OCI-LY7 (cell line): ENCODE data around the gene LY6G6D. TPM values are rescaled to one million over a fixed set of nuclear protein-coding genes. Genes with fewer than 3 reads are reported as not detected.
A peak's percentile ranks its signal among the peaks of the same experiment; 100 is the strongest.

Source experiments
- BruUV-seq: library from RNA; stranded (reverse); fragments of 400-500 nt; replicated peaks from 2 replicates; lab custom pipeline; 2021; lab: Mats Ljungman, UMichigan
- CTCF ChIA-PET: fragments of 300-600 bp; sonication (Branson Sonifier 250); formaldehyde crosslinking; loops from one replicate; lab custom pipeline; 2022; ENCODE audit warnings: antibody characterized with exemption; ENCODE audit not compliant: unreplicated experiment; lab: Charles Lee
- POLR2A ChIA-PET: fragments of 300-600 bp; sonication (Branson Sonifier 250); formaldehyde crosslinking; loops from one replicate; lab custom pipeline; 2022; ENCODE audit warnings: antibody characterized with exemption; lab: Charles Lee
- DNase-seq: peaks from one replicate; pipeline ENCODE4 v3.0.0-alpha.2; 2015; ENCODE audit warnings: low spot score
- H2AFZ ChIP-seq: fragments of 200-600 bp; sonication (generic), shearing (Covaris generic); 2 replicates; pipeline ENCODE4 v1.6.1; 2014; ENCODE audit warnings: mild to moderate bottlenecking, antibody characterized with exemption, low read length, moderate library complexity
- H3K27ac ChIP-seq: fragments of 200-600 bp; sonication (generic); 2 replicates; pipeline ENCODE4 v1.5.1; 2014; ENCODE audit warnings: mixed run types, low read depth, mild to moderate bottlenecking, moderate library complexity, low read length, inconsistent platforms; ENCODE audit not compliant: poor library complexity, severe bottlenecking
- H3K36me3 ChIP-seq: fragments of 200-600 bp; sonication (generic); 2 replicates; pipeline ENCODE4 v1.6.1; 2014; ENCODE audit warnings: mild to moderate bottlenecking, antibody characterized with exemption, low read length, moderate library complexity, mixed read lengths; ENCODE audit not compliant: insufficient read depth
- H3K4me1 ChIP-seq: fragments of 200-600 bp; sonication (generic); 2 replicates; pipeline ENCODE4 v1.5.1; 2014; ENCODE audit warnings: mild to moderate bottlenecking, low read length; ENCODE audit not compliant: insufficient read depth, poor library complexity, severe bottlenecking
- H3K4me2 ChIP-seq: fragments of 200-600 bp; sonication (generic); 2 replicates; pipeline ENCODE4 v1.6.1; 2014; ENCODE audit warnings: mild to moderate bottlenecking, low read length
- H3K4me3 ChIP-seq: fragments of 200-600 bp; sonication (generic); 2 replicates; pipeline ENCODE4 v1.5.1; 2014; ENCODE audit warnings: mild to moderate bottlenecking, low read depth, low read length; ENCODE audit not compliant: poor library complexity, severe bottlenecking
- H3K79me2 ChIP-seq: fragments of 200-600 bp; sonication (generic); 2 replicates; pipeline ENCODE4 v1.6.1; 2016; ENCODE audit warnings: low read depth, mild to moderate bottlenecking, low read length, moderate library complexity, mixed read lengths; ENCODE audit not compliant: insufficient read depth
- H3K9me2 ChIP-seq: fragments of 200-600 bp; sonication (generic); 2 replicates; pipeline ENCODE4 v1.6.1; 2016; ENCODE audit warnings: mild to moderate bottlenecking, low read length, mixed read lengths; ENCODE audit not compliant: insufficient read depth
- H3K9me3 ChIP-seq: fragments of 200-600 bp; sonication (generic); 2 replicates; pipeline ENCODE4 v1.6.1; 2014; ENCODE audit warnings: mild to moderate bottlenecking, mixed run types, low read length, mixed read lengths
- H4K20me1 ChIP-seq: fragments of 200-600 bp; sonication (generic); 2 replicates; pipeline ENCODE4 v1.6.1; 2014; ENCODE audit warnings: mild to moderate bottlenecking, antibody characterized with exemption, low read length, moderate library complexity, mixed read lengths; ENCODE audit not compliant: insufficient read depth
- EZH2phosphoT487 ChIP-seq: fragments of 200-600 bp; sonication (generic); IDR thresholded peaks from 2 replicates; pipeline ENCODE4 v1.6.1; 2018; ENCODE audit warnings: low read depth, borderline replicate concordance, mild to moderate bottlenecking, mixed run types, antibody characterized with exemption, low read length, moderate library complexity, mixed read lengths
- intact Hi-C: fragments of 100-400 bp; cut with micrococcal nuclease; formaldehyde crosslinking; loops from one replicate; pipeline ENCODE4 v1.10.0; 2022; ENCODE audit not compliant: unreplicated experiment
- microRNA-seq: library from miRNA; unstranded; fragments of <30 nt; microRNA quantifications from one replicate; pipeline ENCODE4 v1.2.0, GENCODE V29; 2022; ENCODE audit warnings: borderline replicate concordance
- small RNA-seq: library from RNA; depleted of rRNA; stranded (forward); fragments of <200 nt; gene quantifications from one replicate; pipeline ENCODE3, GENCODE V24; 2014
- total RNA-seq, 2 experiments: library from RNA; depleted of rRNA in 1 of 2; stranded (reverse); fragments of >200 nt in 1 of 2; shearing (Covaris generic) in 1 of 2; gene quantifications; 2 replicates each; pipeline ENCODE4 v1.2.3, GENCODE V29; 2014 to 2022
- TF ChIP-seq, protein P1 (sequence below): fragments of 200-600 bp; sonication (generic); conservative IDR thresholded peaks from 2 replicates; pipeline ENCODE4 v1.5.1; 2014; ENCODE audit warnings: mild to moderate bottlenecking, antibody characterized with exemption, low read length, moderate library complexity, mixed read lengths

LY6G6D gene
- total RNA-seq, 2 experiments from 2014 or later: not detected

DNA sequence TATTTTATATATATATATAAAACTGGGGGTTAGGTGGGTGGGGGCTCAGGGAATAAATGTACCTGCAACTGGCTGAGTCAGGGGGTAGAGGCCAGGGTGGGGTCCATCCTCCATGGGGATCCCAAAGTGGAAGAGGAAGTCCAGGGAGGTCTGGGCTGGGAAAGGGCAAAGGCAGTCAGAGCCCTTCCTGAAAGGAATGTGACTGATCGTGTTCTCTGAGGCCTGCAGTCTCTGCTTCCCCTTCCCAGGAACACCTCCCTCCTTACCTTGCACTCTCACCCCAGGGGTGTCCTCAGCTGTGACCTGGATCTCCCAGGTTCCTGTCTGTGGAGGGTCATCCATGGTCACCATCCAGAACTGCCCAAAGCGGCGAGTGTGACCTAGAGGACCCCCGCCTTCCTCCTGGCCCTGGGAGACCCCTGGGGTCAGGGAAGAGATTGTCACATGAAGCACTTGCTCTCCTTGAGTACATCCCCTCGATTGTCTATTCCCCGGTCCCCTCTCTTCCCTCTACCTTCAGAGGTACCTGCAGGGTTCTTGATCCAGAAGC is 52.0 kb downstream of the LY6G6D start:
- no TSS peak for BruUV-seq
- ChIA-PET POLR2A (no interaction called here), CTCF (no interaction called here)

More for the DNA sequence above, 52.0 kb downstream of the LY6G6D start:
- H3K9me3 ChIP-seq: no peaks in the 10 kb centered on the region
- no peaks in the 10 kb centered on the region for H3K79me2 ChIP-seq
- H3K4me1 ChIP-seq: no peaks in the 10 kb centered on the region
- no peaks in the 10 kb centered on the region for H4K20me1 ChIP-seq
- intact Hi-C loops: no loop called here
- no peak overlapping the region for H3K4me2 ChIP-seq
- H3K27ac ChIP-seq: no peak overlapping the region
- TF ChIP-seq, protein P1, sequence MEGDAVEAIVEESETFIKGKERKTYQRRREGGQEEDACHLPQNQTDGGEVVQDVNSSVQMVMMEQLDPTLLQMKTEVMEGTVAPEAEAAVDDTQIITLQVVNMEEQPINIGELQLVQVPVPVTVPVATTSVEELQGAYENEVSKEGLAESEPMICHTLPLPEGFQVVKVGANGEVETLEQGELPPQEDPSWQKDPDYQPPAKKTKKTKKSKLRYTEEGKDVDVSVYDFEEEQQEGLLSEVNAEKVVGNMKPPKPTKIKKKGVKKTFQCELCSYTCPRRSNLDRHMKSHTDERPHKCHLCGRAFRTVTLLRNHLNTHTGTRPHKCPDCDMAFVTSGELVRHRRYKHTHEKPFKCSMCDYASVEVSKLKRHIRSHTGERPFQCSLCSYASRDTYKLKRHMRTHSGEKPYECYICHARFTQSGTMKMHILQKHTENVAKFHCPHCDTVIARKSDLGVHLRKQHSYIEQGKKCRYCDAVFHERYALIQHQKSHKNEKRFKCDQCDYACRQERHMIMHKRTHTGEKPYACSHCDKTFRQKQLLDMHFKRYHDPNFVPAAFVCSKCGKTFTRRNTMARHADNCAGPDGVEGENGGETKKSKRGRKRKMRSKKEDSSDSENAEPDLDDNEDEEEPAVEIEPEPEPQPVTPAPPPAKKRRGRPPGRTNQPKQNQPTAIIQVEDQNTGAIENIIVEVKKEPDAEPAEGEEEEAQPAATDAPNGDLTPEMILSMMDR: no peak
- no peak for TF ChIP-seq EZH2phosphoT487
- H2AFZ ChIP-seq: no peak overlapping the region
- H3K9me2 ChIP-seq: no peaks in the 10 kb centered on the region
- no peak for DNase-seq
- H3K36me3 ChIP-seq: peaks cover 38% of the 10 kb centered on the region
- H3K4me3 ChIP-seq: no peak overlapping the region

Small RNA genes lying within 50 kb of the gene (microRNA-seq; reads per million reads assigned to microRNA genes)
- gene MIR4646: 7.6 reads per million, percentile 5 among the genes with 10 or more reads in this experiment

Small RNA genes lying within 50 kb of the gene (small RNA-seq; reads per million reads assigned to genes)
- gene LY6G6D (not detected), gene MIR4646 (not detected), gene MSH5-SAPCD1 (not detected), gene RNU6-850P (not detected), gene SAPCD1 (not detected)

Other genes starting within 250 kb of the LY6G6D start
Only the 30 nearest of the 41 such genes appear.
- gene LTA, start 143.1 kb upstream of the LY6G6D start, total RNA-seq (2014; rRNA removed; shearing (Covaris generic)): 0.98 and 1.1 TPM in 2 replicates
- gene LTA, start 143.1 kb upstream of the LY6G6D start, total RNA-seq (2022): 4.1 and 4.3 TPM in 2 replicates
- 1.7 and 3.5 TPM in 2 replicates for gene TNF, start 139.8 kb upstream of the LY6G6D start, total RNA-seq (2014; rRNA removed; shearing (Covaris generic))
- gene TNF, start 139.8 kb upstream of the LY6G6D start, total RNA-seq (2022): 2.5 TPM in 2 replicates
- 36.5 and 46.8 TPM in 2 replicates for gene LTB, start 132.9 kb upstream of the LY6G6D start, total RNA-seq (2014; rRNA removed; shearing (Covaris generic))
- gene LTB, start 132.9 kb upstream of the LY6G6D start, total RNA-seq (2022): 36.9 and 39.2 TPM in 2 replicates
- gene LST1, start 129.1 kb upstream of the LY6G6D start, total RNA-seq (2014; rRNA removed; shearing (Covaris generic)): 1.2 and 3.0 TPM in 2 replicates
- gene LST1, start 129.1 kb upstream of the LY6G6D start, total RNA-seq (2022): 4.2 and 4.9 TPM in 2 replicates
- gene NCR3, start 122.3 kb upstream of the LY6G6D start, total RNA-seq (2014; rRNA removed; shearing (Covaris generic)): 1.6 TPM in 1 of 2 replicates, not detected in the other
- 0.74 and 2.0 TPM in 2 replicates for gene NCR3, start 122.3 kb upstream of the LY6G6D start, total RNA-seq (2022)
- gene AIF1, start 100.1 kb upstream of the LY6G6D start, total RNA-seq (2014; rRNA removed; shearing (Covaris generic)): 15.3 and 22.0 TPM in 2 replicates
- gene AIF1, start 100.1 kb upstream of the LY6G6D start, total RNA-seq (2022): 16.3 and 17.2 TPM in 2 replicates
- 113 and 156 TPM in 2 replicates for gene PRRC2A, start 94.6 kb upstream of the LY6G6D start, total RNA-seq (2014; rRNA removed; shearing (Covaris generic))
- gene PRRC2A, start 94.6 kb upstream of the LY6G6D start, total RNA-seq (2022): 355 and 379 TPM in 2 replicates
- 191 and 233 TPM in 2 replicates for gene BAG6, start 62.7 kb upstream of the LY6G6D start, total RNA-seq (2014; rRNA removed; shearing (Covaris generic))
- 320 and 323 TPM in 2 replicates for gene BAG6, start 62.7 kb upstream of the LY6G6D start, total RNA-seq (2022)
- gene APOM, start 59.5 kb upstream of the LY6G6D start, total RNA-seq (2014; rRNA removed; shearing (Covaris generic)): 0.13 and 1.5 TPM in 2 replicates
- gene APOM, start 59.5 kb upstream of the LY6G6D start, total RNA-seq (2022): 2.1 and 3.6 TPM in 2 replicates
- gene C6orf47, start 54.6 kb upstream of the LY6G6D start, total RNA-seq (2014; rRNA removed; shearing (Covaris generic)): 17.5 and 18.5 TPM in 2 replicates
- gene C6orf47, start 54.6 kb upstream of the LY6G6D start, total RNA-seq (2022): 16.7 and 17.4 TPM in 2 replicates
- 34.3 and 50.9 TPM in 2 replicates for gene GPANK1, start 50.4 kb upstream of the LY6G6D start, total RNA-seq (2014; rRNA removed; shearing (Covaris generic))
- gene GPANK1, start 50.4 kb upstream of the LY6G6D start, total RNA-seq (2022): 38.8 and 40.7 TPM in 2 replicates
- gene CSNK2B, start 49.3 kb upstream of the LY6G6D start, total RNA-seq (2014; rRNA removed; shearing (Covaris generic)): 207 and 230 TPM in 2 replicates
- gene CSNK2B, start 49.3 kb upstream of the LY6G6D start, total RNA-seq (2022): 245 and 254 TPM in 2 replicates
- 12.3 and 15.9 TPM in 2 replicates for gene LY6G5B, start 45.4 kb upstream of the LY6G6D start, total RNA-seq (2014; rRNA removed; shearing (Covaris generic))
- gene LY6G5B, start 45.4 kb upstream of the LY6G6D start, total RNA-seq (2022): 28.7 and 32.0 TPM in 2 replicates
- gene LY6G5C, start 34.3 kb upstream of the LY6G6D start, total RNA-seq (2014; rRNA removed; shearing (Covaris generic)): 1.6 and 1.8 TPM in 2 replicates
- gene LY6G5C, start 34.3 kb upstream of the LY6G6D start, total RNA-seq (2022): 2.5 and 3.5 TPM in 2 replicates
- 28.6 and 34.8 TPM in 2 replicates for gene ABHD16A, start 12.0 kb upstream of the LY6G6D start, total RNA-seq (2014; rRNA removed; shearing (Covaris generic))
- gene ABHD16A, start 12.0 kb upstream of the LY6G6D start, total RNA-seq (2022): 32.7 and 35.2 TPM in 2 replicates
- gene LY6G6F, start 8.5 kb upstream of the LY6G6D start, total RNA-seq (2014; rRNA removed; shearing (Covaris generic)): not detected in 2 replicates
- gene LY6G6F, start 8.5 kb upstream of the LY6G6D start, total RNA-seq (2022): not detected in 2 replicates
- not detected in 2 replicates for gene LY6G6C, start 6.4 kb downstream of the LY6G6D start, total RNA-seq (2014; rRNA removed; shearing (Covaris generic))
- gene LY6G6C, start 6.4 kb downstream of the LY6G6D start, total RNA-seq (2022): not detected in 2 replicates
- not detected in 2 replicates for gene MPIG6B, start 8.0 kb downstream of the LY6G6D start, total RNA-seq (2014; rRNA removed; shearing (Covaris generic))
- not detected in 2 replicates for gene MPIG6B, start 8.0 kb downstream of the LY6G6D start, total RNA-seq (2022)
- 14.0 and 20.6 TPM in 2 replicates for gene DDAH2, start 14.0 kb downstream of the LY6G6D start, total RNA-seq (2014; rRNA removed; shearing (Covaris generic))
- gene DDAH2, start 14.0 kb downstream of the LY6G6D start, total RNA-seq (2022): 20.4 and 26.4 TPM in 2 replicates
- 376 and 413 TPM in 2 replicates for gene CLIC1, start 21.2 kb downstream of the LY6G6D start, total RNA-seq (2014; rRNA removed; shearing (Covaris generic))
- 314 and 318 TPM in 2 replicates for gene CLIC1, start 21.2 kb downstream of the LY6G6D start, total RNA-seq (2022)
- 104 and 108 TPM in 2 replicates for gene MSH5, start 24.7 kb downstream of the LY6G6D start, total RNA-seq (2014; rRNA removed; shearing (Covaris generic))
- gene MSH5, start 24.7 kb downstream of the LY6G6D start, total RNA-seq (2022): 218 and 258 TPM in 2 replicates
- 31.3 and 47.1 TPM in 2 replicates for gene SAPCD1, start 47.3 kb downstream of the LY6G6D start, total RNA-seq (2014; rRNA removed; shearing (Covaris generic))
- 53.5 and 66.8 TPM in 2 replicates for gene SAPCD1, start 47.3 kb downstream of the LY6G6D start, total RNA-seq (2022)
- 2.1 and 2.2 TPM in 2 replicates for gene VWA7, start 62.0 kb downstream of the LY6G6D start, total RNA-seq (2014; rRNA removed; shearing (Covaris generic))
- gene VWA7, start 62.0 kb downstream of the LY6G6D start, total RNA-seq (2022): 3.7 and 6.5 TPM in 2 replicates
- gene VARS1, start 80.4 kb downstream of the LY6G6D start, total RNA-seq (2014; rRNA removed; shearing (Covaris generic)): 47.0 and 51.2 TPM in 2 replicates
- gene VARS1, start 80.4 kb downstream of the LY6G6D start, total RNA-seq (2022): 118 and 137 TPM in 2 replicates
- 65.2 and 78.4 TPM in 2 replicates for gene LSM2, start 91.6 kb downstream of the LY6G6D start, total RNA-seq (2014; rRNA removed; shearing (Covaris generic))
- 78.0 and 82.6 TPM in 2 replicates for gene LSM2, start 91.6 kb downstream of the LY6G6D start, total RNA-seq (2022)
- 0.19 TPM in 1 of 2 replicates, not detected in the other for gene HSPA1L, start 99.9 kb downstream of the LY6G6D start, total RNA-seq (2014; rRNA removed; shearing (Covaris generic))
- 0.15 and 0.49 TPM in 2 replicates for gene HSPA1L, start 99.9 kb downstream of the LY6G6D start, total RNA-seq (2022)
- 0.22 and 0.41 TPM in 2 replicates for gene HSPA1A, start 100.2 kb downstream of the LY6G6D start, total RNA-seq (2014; rRNA removed; shearing (Covaris generic))
- gene HSPA1A, start 100.2 kb downstream of the LY6G6D start, total RNA-seq (2022): 0.81 and 2.2 TPM in 2 replicates
- gene HSPA1B, start 112.4 kb downstream of the LY6G6D start, total RNA-seq (2014; rRNA removed; shearing (Covaris generic)): 160 and 177 TPM in 2 replicates
- gene HSPA1B, start 112.4 kb downstream of the LY6G6D start, total RNA-seq (2022): 40.1 and 60.9 TPM in 2 replicates
- gene NEU1, start 147.5 kb downstream of the LY6G6D start, total RNA-seq (2014; rRNA removed; shearing (Covaris generic)): 5.5 and 7.0 TPM in 2 replicates
- 10.6 and 13.4 TPM in 2 replicates for gene NEU1, start 147.5 kb downstream of the LY6G6D start, total RNA-seq (2022)
- not detected in 2 replicates for gene SLC44A4, start 163.6 kb downstream of the LY6G6D start, total RNA-seq (2014; rRNA removed; shearing (Covaris generic))
- gene SLC44A4, start 163.6 kb downstream of the LY6G6D start, total RNA-seq (2022): not detected in 2 replicates